SK-N-SH treated with all-trans-retinoic acid at 6 μM for 48 hours (cell line): ENCODE data around the gene SBF2.
A peak's percentile ranks its signal among the peaks of the same experiment; 100 is the strongest.

Experiments
- ARNTL ChIP-seq: fragments of 450-650 bp; formaldehyde crosslinking; IDR thresholded peaks from 2 replicates; pipeline ENCODE4 v1.5.0; 2020; ENCODE audit warnings: low read depth, mild to moderate bottlenecking, moderate library complexity, borderline replicate concordance
- BACH2 ChIP-seq: fragments of 250-450 bp; sonication (Bioruptor Pico); IDR thresholded peaks from 2 replicates; pipeline ENCODE4 v1.9.0; 2021; ENCODE audit warnings: mild to moderate bottlenecking, borderline replicate concordance
- CSDC2 ChIP-seq: fragments of 250-450 bp; sonication (Bioruptor Pico); IDR thresholded peaks from 2 replicates; pipeline ENCODE4 v1.5.0; 2020; ENCODE audit warnings: mild to moderate bottlenecking, moderate library complexity
- ESRRG ChIP-seq: fragments of 250-450 bp; sonication (Bioruptor Pico); IDR thresholded peaks from 2 replicates; pipeline ENCODE4 v1.6.1; 2021; ENCODE audit warnings: mild to moderate bottlenecking
- GLIS3 ChIP-seq: fragments of 250-450 bp; sonication (Bioruptor Pico); IDR thresholded peaks from 2 replicates; pipeline ENCODE4 v1.5.0; 2020; ENCODE audit warnings: mild to moderate bottlenecking, moderate library complexity
- ISL1 ChIP-seq: fragments of 250-450 bp; sonication (Bioruptor Pico); IDR thresholded peaks from 2 replicates; pipeline ENCODE4 v2.1.2; 2022; ENCODE audit warnings: mild to moderate bottlenecking, moderate library complexity
- OSR1 ChIP-seq: fragments of 250-450 bp; sonication (Bioruptor Pico); IDR thresholded peaks from 2 replicates; pipeline ENCODE4 v1.8.0; 2022; ENCODE audit warnings: moderate library complexity, mild to moderate bottlenecking, inconsistent platforms
- RARB ChIP-seq: fragments of 250-450 bp; sonication (Bioruptor Pico); IDR thresholded peaks from 2 replicates; pipeline ENCODE4 v1.8.0; 2021; ENCODE audit warnings: mild to moderate bottlenecking, moderate library complexity
- SNAI2 ChIP-seq: fragments of 250-450 bp; sonication (Bioruptor Pico); IDR thresholded peaks from 2 replicates; pipeline ENCODE4 v1.5.0; 2020; ENCODE audit warnings: mild to moderate bottlenecking, moderate library complexity
- TOX ChIP-seq: fragments of 250-450 bp; sonication (Bioruptor Pico); IDR thresholded peaks from 2 replicates; pipeline ENCODE4 v1.8.0; 2021; ENCODE audit warnings: mild to moderate bottlenecking, moderate library complexity, borderline replicate concordance
- ZFP3 ChIP-seq: fragments of 250-450 bp; sonication (Bioruptor Pico); IDR thresholded peaks from 2 replicates; pipeline ENCODE4 v1.5.0; 2020; ENCODE audit warnings: mild to moderate bottlenecking, moderate library complexity
- TF ChIP-seq, protein P1 (sequence below): fragments of 250-450 bp; sonication (Bioruptor Pico); IDR thresholded peaks from 2 replicates; pipeline ENCODE4 v1.5.0; 2020; ENCODE audit warnings: mild to moderate bottlenecking, moderate library complexity
- TF ChIP-seq, protein P2 (sequence below): fragments of 250-450 bp; sonication (Bioruptor Pico); IDR thresholded peaks from 2 replicates; pipeline ENCODE4 v1.5.1; 2020; ENCODE audit warnings: low read depth, mild to moderate bottlenecking, moderate library complexity
- TF ChIP-seq, protein P3 (sequence below): fragments of 250-450 bp; sonication (Bioruptor Pico); IDR thresholded peaks from 2 replicates; pipeline ENCODE4 v1.8.0; 2020; ENCODE audit warnings: mild to moderate bottlenecking, moderate library complexity, borderline replicate concordance

DNA sequence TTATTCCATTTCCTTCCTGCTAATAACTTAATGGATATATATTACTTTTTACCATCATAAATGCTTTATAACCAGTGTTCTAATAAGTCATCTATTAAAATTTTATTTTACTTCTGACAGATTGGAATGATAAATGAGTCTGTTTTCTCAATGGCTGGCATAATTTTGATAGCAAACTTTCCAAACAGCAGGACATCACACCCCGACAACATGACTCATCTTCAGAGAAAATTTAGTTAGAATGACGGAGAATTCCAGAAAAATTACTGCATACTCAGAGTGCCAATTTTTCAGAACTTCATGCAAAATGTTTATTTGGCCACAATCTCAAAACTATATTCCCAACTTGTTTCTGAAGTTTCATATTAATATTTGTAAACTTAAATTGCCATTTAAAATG lies 455.8 kb downstream of the SBF2 start:
- TF ChIP-seq BACH2 (CRISPR knock-in tag): no peak
- TF ChIP-seq GLIS3 (CRISPR knock-in tag): no peak
- no peak for TF ChIP-seq RARB
- no peak for TF ChIP-seq ARNTL
- no peak for TF ChIP-seq ZFP3 (CRISPR knock-in tag)
- TF ChIP-seq OSR1 (CRISPR knock-in tag): no peak
- no peak for TF ChIP-seq ESRRG (CRISPR knock-in tag)
- TF ChIP-seq CSDC2 (CRISPR knock-in tag): no peak
- TF ChIP-seq, protein P1, sequence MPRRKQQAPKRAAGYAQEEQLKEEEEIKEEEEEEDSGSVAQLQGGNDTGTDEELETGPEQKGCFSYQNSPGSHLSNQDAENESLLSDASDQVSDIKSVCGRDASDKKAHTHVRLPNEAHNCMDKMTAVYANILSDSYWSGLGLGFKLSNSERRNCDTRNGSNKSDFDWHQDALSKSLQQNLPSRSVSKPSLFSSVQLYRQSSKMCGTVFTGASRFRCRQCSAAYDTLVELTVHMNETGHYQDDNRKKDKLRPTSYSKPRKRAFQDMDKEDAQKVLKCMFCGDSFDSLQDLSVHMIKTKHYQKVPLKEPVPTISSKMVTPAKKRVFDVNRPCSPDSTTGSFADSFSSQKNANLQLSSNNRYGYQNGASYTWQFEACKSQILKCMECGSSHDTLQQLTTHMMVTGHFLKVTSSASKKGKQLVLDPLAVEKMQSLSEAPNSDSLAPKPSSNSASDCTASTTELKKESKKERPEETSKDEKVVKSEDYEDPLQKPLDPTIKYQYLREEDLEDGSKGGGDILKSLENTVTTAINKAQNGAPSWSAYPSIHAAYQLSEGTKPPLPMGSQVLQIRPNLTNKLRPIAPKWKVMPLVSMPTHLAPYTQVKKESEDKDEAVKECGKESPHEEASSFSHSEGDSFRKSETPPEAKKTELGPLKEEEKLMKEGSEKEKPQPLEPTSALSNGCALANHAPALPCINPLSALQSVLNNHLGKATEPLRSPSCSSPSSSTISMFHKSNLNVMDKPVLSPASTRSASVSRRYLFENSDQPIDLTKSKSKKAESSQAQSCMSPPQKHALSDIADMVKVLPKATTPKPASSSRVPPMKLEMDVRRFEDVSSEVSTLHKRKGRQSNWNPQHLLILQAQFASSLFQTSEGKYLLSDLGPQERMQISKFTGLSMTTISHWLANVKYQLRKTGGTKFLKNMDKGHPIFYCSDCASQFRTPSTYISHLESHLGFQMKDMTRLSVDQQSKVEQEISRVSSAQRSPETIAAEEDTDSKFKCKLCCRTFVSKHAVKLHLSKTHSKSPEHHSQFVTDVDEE (CRISPR knock-in tag): no peak
- TF ChIP-seq, protein P2, sequence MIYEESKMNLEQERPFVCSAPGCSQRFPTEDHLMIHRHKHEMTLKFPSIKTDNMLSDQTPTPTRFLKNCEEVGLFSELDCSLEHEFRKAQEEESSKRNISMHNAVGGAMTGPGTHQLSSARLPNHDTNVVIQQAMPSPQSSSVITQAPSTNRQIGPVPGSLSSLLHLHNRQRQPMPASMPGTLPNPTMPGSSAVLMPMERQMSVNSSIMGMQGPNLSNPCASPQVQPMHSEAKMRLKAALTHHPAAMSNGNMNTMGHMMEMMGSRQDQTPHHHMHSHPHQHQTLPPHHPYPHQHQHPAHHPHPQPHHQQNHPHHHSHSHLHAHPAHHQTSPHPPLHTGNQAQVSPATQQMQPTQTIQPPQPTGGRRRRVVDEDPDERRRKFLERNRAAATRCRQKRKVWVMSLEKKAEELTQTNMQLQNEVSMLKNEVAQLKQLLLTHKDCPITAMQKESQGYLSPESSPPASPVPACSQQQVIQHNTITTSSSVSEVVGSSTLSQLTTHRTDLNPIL (CRISPR knock-in tag): no peak
- no peak for TF ChIP-seq TOX (CRISPR knock-in tag)
- TF ChIP-seq SNAI2 (CRISPR knock-in tag): no peak
- TF ChIP-seq, protein P3, sequence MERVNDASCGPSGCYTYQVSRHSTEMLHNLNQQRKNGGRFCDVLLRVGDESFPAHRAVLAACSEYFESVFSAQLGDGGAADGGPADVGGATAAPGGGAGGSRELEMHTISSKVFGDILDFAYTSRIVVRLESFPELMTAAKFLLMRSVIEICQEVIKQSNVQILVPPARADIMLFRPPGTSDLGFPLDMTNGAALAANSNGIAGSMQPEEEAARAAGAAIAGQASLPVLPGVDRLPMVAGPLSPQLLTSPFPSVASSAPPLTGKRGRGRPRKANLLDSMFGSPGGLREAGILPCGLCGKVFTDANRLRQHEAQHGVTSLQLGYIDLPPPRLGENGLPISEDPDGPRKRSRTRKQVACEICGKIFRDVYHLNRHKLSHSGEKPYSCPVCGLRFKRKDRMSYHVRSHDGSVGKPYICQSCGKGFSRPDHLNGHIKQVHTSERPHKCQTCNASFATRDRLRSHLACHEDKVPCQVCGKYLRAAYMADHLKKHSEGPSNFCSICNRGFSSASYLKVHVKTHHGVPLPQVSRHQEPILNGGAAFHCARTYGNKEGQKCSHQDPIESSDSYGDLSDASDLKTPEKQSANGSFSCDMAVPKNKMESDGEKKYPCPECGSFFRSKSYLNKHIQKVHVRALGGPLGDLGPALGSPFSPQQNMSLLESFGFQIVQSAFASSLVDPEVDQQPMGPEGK: no peak
- TF ChIP-seq ISL1 (CRISPR knock-in tag): peak; percentile 61
